ENCODE data around the gene OR4Q3. TPM values are rescaled to one million over a fixed set of nuclear protein-coding genes. Genes with fewer than 3 reads are reported as not detected.
"Not testable (repeated sequence)": the region's sequence is repeated elsewhere in the genome, so short reads cannot be mapped to it uniquely, and the experiment has no call there.

OR4Q3 gene
- total and polyA plus RNA-seq, 10 donors, result not detected

DNA sequence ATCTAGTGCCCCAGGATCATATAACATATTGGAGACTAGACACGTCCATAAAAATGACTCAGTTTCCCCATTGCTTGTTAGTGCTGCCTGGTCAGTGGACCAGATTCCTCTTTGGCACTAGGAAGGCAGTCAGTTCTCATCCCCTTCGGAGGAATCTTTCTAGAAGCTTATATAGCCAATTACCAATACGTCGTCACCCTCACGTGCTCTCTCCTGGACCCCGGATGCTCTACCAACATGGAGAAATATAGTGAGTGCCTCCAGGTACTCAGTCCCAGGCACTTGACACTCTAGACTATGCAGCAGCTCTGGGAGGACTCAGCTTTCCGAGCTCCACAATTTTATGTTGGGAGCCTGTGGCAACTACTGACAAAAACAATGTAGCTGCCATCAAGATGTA lies 44.8 kb downstream of the OR4Q3 start:
- H3K27me3 ChIP-seq (replicated peaks in 1 of 7); H3K4me3 ChIP-seq; H3K4me1 ChIP-seq; H3K36me3 ChIP-seq; intact Hi-C loops (cut with DNase I; ENCODE audit: low total_unique reads); DNase-seq; H3K9me3 ChIP-seq; H3K27ac ChIP-seq: not testable (repeated sequence)
- 65 to 74% (median 71%) methylated on average over 7 of the region's 7 CpGs for WGBS, 5 donors

DNA sequence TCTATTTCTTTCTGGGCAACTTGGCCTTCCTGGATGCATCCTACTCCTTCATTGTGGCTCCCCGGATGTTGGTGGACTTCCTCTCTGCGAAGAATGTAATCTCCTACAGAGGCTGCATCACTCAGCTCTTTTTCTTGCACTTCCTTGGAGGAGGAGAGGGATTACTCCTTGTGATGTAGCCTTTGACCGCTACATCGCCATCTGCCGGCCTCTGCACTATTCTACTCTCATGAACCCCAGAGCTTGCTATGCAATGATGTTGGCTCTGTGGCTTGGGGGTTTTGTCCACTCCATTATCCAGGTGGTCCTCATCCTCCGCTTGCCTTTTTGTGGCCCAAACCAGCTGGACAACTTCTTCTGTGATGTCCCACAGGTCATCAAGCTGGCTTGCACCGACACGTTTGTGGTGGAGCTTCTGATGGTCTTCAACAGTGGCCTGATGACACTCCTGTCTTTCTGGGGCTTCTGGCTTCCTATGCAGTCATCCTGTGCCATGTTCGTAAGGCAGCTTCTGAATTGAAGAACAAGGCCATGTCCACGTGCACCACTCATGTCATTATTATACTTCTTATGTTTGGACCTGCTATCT lies 53.2 kb downstream of the OR4Q3 start:
- DNase-seq; H3K4me3 ChIP-seq; H3K36me3 ChIP-seq; intact Hi-C loops (cut with DNase I; ENCODE audit: low total_unique reads); H3K27ac ChIP-seq; H3K4me1 ChIP-seq; H3K27me3 ChIP-seq (replicated peaks in 1 of 7): not testable (repeated sequence)
- H3K9me3 ChIP-seq, result peaks cover 0 to 21% (median 3%) of the 10 kb centered on the region in 8 donors
- 71 to 77% (median 72%) methylated on average over 10 of the region's 10 CpGs for WGBS, 5 donors

Small RNA genes lying within 50 kb of the gene (small RNA-seq; reads per million reads assigned to genes)
- gene AL512310.1, result 0 reads per million in 4 donors

Other genes starting within 250 kb of the OR4Q3 start
- not detected for gene OR11H2, start 29.7 kb upstream of the OR4Q3 start, total RNA-seq
- not detected for gene OR11H2, start 29.7 kb upstream of the OR4Q3 start, polyA plus RNA-seq
- gene OR4M1, start 29.9 kb downstream of the OR4Q3 start, total RNA-seq, result not detected
- gene OR4M1, start 29.9 kb downstream of the OR4Q3 start, polyA plus RNA-seq, result not detected
- gene OR4N2, start 60.2 kb downstream of the OR4Q3 start, total RNA-seq, result not detected
- gene OR4N2, start 60.2 kb downstream of the OR4Q3 start, polyA plus RNA-seq, result not detected
- gene OR4K2, start 131.6 kb downstream of the OR4Q3 start, total RNA-seq, result not detected
- not detected for gene OR4K2, start 131.6 kb downstream of the OR4Q3 start, polyA plus RNA-seq
- gene OR4K5, start 177.0 kb downstream of the OR4Q3 start, total RNA-seq, result not detected
- gene OR4K5, start 177.0 kb downstream of the OR4Q3 start, polyA plus RNA-seq, result not detected
- gene OR4K1, start 187.3 kb downstream of the OR4Q3 start, total RNA-seq, result not detected
- gene OR4K1, start 187.3 kb downstream of the OR4Q3 start, polyA plus RNA-seq, result not detected
- gene OR4K15, start 232.0 kb downstream of the OR4Q3 start, total RNA-seq, result not detected
- gene OR4K15, start 232.0 kb downstream of the OR4Q3 start, polyA plus RNA-seq, result not detected